Endothelial cell of umbilical vein (primary cell): ENCODE results near the gene PFDN4. TPM values are rescaled to one million over a fixed set of nuclear protein-coding genes. Genes with fewer than 3 reads are reported as not detected.

ENCODE experiments used
- BruUV-seq: library from RNA; stranded (reverse); fragments of 400-500 nt; replicated peaks from 2 replicates; lab custom pipeline; 2021; lab: Mats Ljungman, UMichigan
- CTCF ChIA-PET: fragments of 300-600, 350-600 bp; sonication (Branson Sonifier 250); formaldehyde crosslinking; loops from one replicate; lab custom pipeline; 2021; ENCODE audit warnings: antibody characterized with exemption, inconsistent platforms; lab: Charles Lee
- POLR2A ChIA-PET: fragments of 300-600, 350-600 bp; sonication (Branson Sonifier 250); formaldehyde crosslinking; loops from one replicate; lab custom pipeline; 2021; ENCODE audit warnings: antibody characterized with exemption, inconsistent platforms; lab: Charles Lee
- DNase-seq: peaks from one replicate; pipeline ENCODE4 v3.0.0-alpha.2; 2011; ENCODE audit warnings: low read depth, low spot score
- FAIRE-seq: peaks from 2 replicates; lab custom pipeline; 2011; peaks lifted over from hg19 to GRCh38; lab: Jason Lieb, UNC
- H2AFZ ChIP-seq: 2 replicates; pipeline ENCODE4 v1.6.0; 2012; ENCODE audit warnings: low read depth, low read length, control low read depth, inconsistent platforms
- H3K27ac ChIP-seq: 2 replicates; pipeline ENCODE4 v1.5.1; 2011; ENCODE audit warnings: low read depth, mild to moderate bottlenecking, control low read depth, low read length, moderate library complexity; ENCODE audit not compliant: insufficient read depth
- H3K27me3 ChIP-seq, 2 experiments: 2 replicates each; pipeline versions ENCODE4 v1.6.0 to v1.6.1; 2011; ENCODE audit warnings: low read length in 2 of 2, mixed read lengths in 1 of 2; ENCODE audit not compliant: control insufficient read depth in 2 of 2, insufficient read depth in 2 of 2
- H3K36me3 ChIP-seq, 2 experiments: 2 replicates in 1 of 2; 3 replicates in 1 of 2; pipeline ENCODE4 v1.5.1; 2011; ENCODE audit warnings: low read length in 2 of 2, mild to moderate bottlenecking in 1 of 2, moderate library complexity in 1 of 2; ENCODE audit not compliant: control insufficient read depth in 2 of 2, insufficient read depth in 2 of 2; ENCODE audit errors: extremely low read depth in 1 of 2
- H3K4me1 ChIP-seq: 3 replicates; pipeline ENCODE4 v1.5.1; 2011; ENCODE audit warnings: mild to moderate bottlenecking, low read length; ENCODE audit not compliant: control insufficient read depth, insufficient read depth; ENCODE audit errors: extremely low read depth
- H3K4me2 ChIP-seq: 2 replicates; pipeline ENCODE4 v1.6.1; 2011; ENCODE audit warnings: low read length, control low read depth, mixed read lengths; ENCODE audit not compliant: insufficient read depth
- H3K4me3 ChIP-seq, 3 experiments: fragments of 200-600 bp in 1 of 3; sonication (generic), shearing (Covaris generic) in 1 of 3; replicated peaks in 1 of 3; 2 replicates each; pipeline ENCODE4 v1.5.1; 2011 to 2016; ENCODE audit warnings: control low read depth in 3 of 3, low read length in 3 of 3, mild to moderate bottlenecking in 2 of 3, inconsistent platforms in 1 of 3, low read depth in 1 of 3, moderate library complexity in 1 of 3; ENCODE audit not compliant: insufficient read depth in 1 of 3
- H3K79me2 ChIP-seq: 2 replicates; pipeline ENCODE4 v1.6.0; 2012; ENCODE audit warnings: low read length, inconsistent platforms; ENCODE audit not compliant: control insufficient read depth, insufficient read depth
- H3K9ac ChIP-seq: replicated peaks from 2 replicates; pipeline ENCODE3; 2011; ENCODE audit warnings: low read length, control low read depth; ENCODE audit not compliant: insufficient read depth; ENCODE audit errors: extremely low read depth
- H3K9me1 ChIP-seq: replicated peaks from 3 replicates; pipeline ENCODE4 v1.6.0; 2011; ENCODE audit warnings: mild to moderate bottlenecking, low read length; ENCODE audit not compliant: control insufficient read depth, insufficient read depth; ENCODE audit errors: extremely low read depth
- H3K9me3 ChIP-seq: replicated peaks from 2 replicates; pipeline ENCODE4 v1.5.1; 2012; ENCODE audit warnings: low read length, inconsistent platforms; ENCODE audit not compliant: control insufficient read depth, insufficient read depth
- H4K20me1 ChIP-seq: replicated peaks from 2 replicates; pipeline ENCODE3; 2011; ENCODE audit warnings: mild to moderate bottlenecking, low read length; ENCODE audit not compliant: control insufficient read depth, insufficient read depth; ENCODE audit errors: extremely low read depth
- CTCF ChIP-seq, 2 donors: IDR thresholded peaks; 1 replicate in 1 of 2; 2 replicates in 1 of 2; pipeline ENCODE4 v1.5.1; 2011; ENCODE audit warnings: low read length in 2 of 2, mild to moderate bottlenecking in 2 of 2, moderate library complexity in 2 of 2, control low read depth in 1 of 2, inconsistent platforms in 1 of 2, low read depth in 1 of 2; ENCODE audit not compliant: insufficient read depth in 1 of 2; ENCODE audit errors: extremely low read depth in 1 of 2
- EZH2 ChIP-seq: IDR thresholded peaks from 2 replicates; pipeline ENCODE4 v1.6.1; 2012; ENCODE audit warnings: borderline replicate concordance, low read depth, mild to moderate bottlenecking, moderate library complexity, low read length, inconsistent platforms; ENCODE audit not compliant: severe bottlenecking
- FOS ChIP-seq: IDR thresholded peaks from 2 replicates; pipeline ENCODE4 v1.6.1; 2011; ENCODE audit warnings: mild to moderate bottlenecking, low read length, moderate library complexity, borderline replicate concordance; ENCODE audit not compliant: insufficient read depth
- GATA2 ChIP-seq: IDR thresholded peaks from 2 replicates; pipeline ENCODE4 v1.7.0; 2011; ENCODE audit warnings: low read depth, mild to moderate bottlenecking, moderate library complexity, mixed read lengths, low read length; ENCODE audit not compliant: insufficient read length, insufficient read depth
- JUN ChIP-seq: IDR thresholded peaks from 2 replicates; pipeline ENCODE4 v1.6.1; 2011; ENCODE audit warnings: borderline replicate concordance, low read depth; ENCODE audit not compliant: insufficient read length, insufficient read depth
- MAX ChIP-seq: IDR thresholded peaks from 2 replicates; pipeline ENCODE4 v1.6.1; 2011; ENCODE audit not compliant: insufficient read depth, insufficient read length
- MYC ChIP-seq: IDR thresholded peaks from one replicate; pipeline ENCODE4 v1.6.1; 2011; ENCODE audit warnings: mild to moderate bottlenecking, low read depth, low read length
- POLR2A ChIP-seq: IDR thresholded peaks from 2 replicates; pipeline ENCODE4 v1.6.1; 2012; ENCODE audit warnings: low read depth, mild to moderate bottlenecking, control low read depth, low read length
- POLR2AphosphoS5 ChIP-seq: IDR thresholded peaks from 2 replicates; pipeline ENCODE4 v1.6.1; 2012; ENCODE audit warnings: low read depth, mild to moderate bottlenecking, control low read depth, low read length, moderate library complexity; ENCODE audit not compliant: insufficient read depth
- dilution Hi-C: fragments of 300-500 bp; cut with MboI; formaldehyde crosslinking; loops from one replicate; pipeline ENCODE4 v1.15.0; 2019; ENCODE audit warnings: low sequenced_read_pairs; ENCODE audit not compliant: extremely low pct_ligation_motif_present
- intact Hi-C: fragments of 100-400 bp; cut with micrococcal nuclease; formaldehyde crosslinking; loops from one replicate; pipeline ENCODE4 v1.10.0; 2022
- polyA plus RNA-seq, 4 experiments: library from polyadenylated mRNA; depleted of rRNA in 3 of 4; stranded (reverse) in 3 of 4; unstranded in 1 of 4; fragments of >200 nt; gene quantifications; 2 replicates each; pipeline versions ENCODE4 v1.2.1 to v1.2.3, GENCODE V29; 2011 to 2012; ENCODE audit warnings: missing spikeins in 1 of 4
- total RNA-seq: library from RNA; stranded (reverse); gene quantifications from 2 replicates; pipeline ENCODE4 v1.2.3, GENCODE V29; 2021

Gene PFDN4
- total and polyA plus RNA-seq, 2 donors (not counting 3 experiments of a cell fraction or from before 2014, with no cell fraction given) = 17.5 to 44.2 TPM

GRCh38 chr20:54266844-54267243 lies 59.0 kb downstream of the PFDN4 start:
- Histone ChIP-seq H3K36me3 (no peaks in the 10 kb centered on the region), H4K20me1 (no peaks in the 10 kb centered on the region), H3K4me1 (no peaks in the 10 kb centered on the region), H3K9me3 (no peaks in the 10 kb centered on the region), H3K4me3 (no peak overlapping the region), H3K27me3 (peaks cover 3 to 4% of the 10 kb centered on the region in 2 experiments), H3K9me1 (no peaks in the 10 kb centered on the region), H3K9ac (no peak overlapping the region), H3K4me2 (no peak overlapping the region), H3K27ac (no peak overlapping the region), H2AFZ (no peak overlapping the region), H3K79me2 (no peaks in the 10 kb centered on the region)
- TF ChIP-seq EZH2 = no peak
- TF ChIP-seq CTCF (IDR thresholded peaks at IDR 0.05; ENCODE audit: extremely low read depth in 1 of 2, insufficient read depth in 1 of 2, low read depth in 1 of 2, low read length in 2 of 2) = no peak
- DNase-seq = no peak
- intact Hi-C loops (no loop called here), dilution Hi-C loops (no loop called here)
- POLR2A ChIA-PET = no interaction called here
- FAIRE-seq = no peak
- no TSS peak for BruUV-seq
- CTCF ChIA-PET = no interaction called here

GRCh38 chr20:54267483-54268003 lies 59.7 kb downstream of the PFDN4 start:
- no peak overlapping the region for H3K4me2 ChIP-seq
- H3K9me1 ChIP-seq = no peaks in the 10 kb centered on the region
- ChIA-PET POLR2A (no interaction called here), CTCF (no interaction called here)
- BruUV-seq = no TSS peak
- no peak for TF ChIP-seq JUN
- no peak for TF ChIP-seq MAX
- TF ChIP-seq POLR2A = no peak
- no peak for TF ChIP-seq EZH2
- no peak for TF ChIP-seq POLR2AphosphoS5
- TF ChIP-seq MYC = no peak
- TF ChIP-seq CTCF (IDR thresholded peaks at IDR 0.05; ENCODE audit: extremely low read depth in 1 of 2, insufficient read depth in 1 of 2, low read depth in 1 of 2, low read length in 2 of 2) = no peak
- no peak for TF ChIP-seq GATA2
- TF ChIP-seq FOS = no peak
- DNase-seq (no peak), FAIRE-seq (no peak)
- intact Hi-C loops (no loop called here), dilution Hi-C loops (no loop called here)
- H3K27me3 ChIP-seq = peaks cover 3 to 5% of the 10 kb centered on the region in 2 experiments
- H3K9ac ChIP-seq = no peak overlapping the region
- no peaks in the 10 kb centered on the region for H3K36me3 ChIP-seq
- no peaks in the 10 kb centered on the region for H3K4me1 ChIP-seq
- H3K9me3 ChIP-seq = no peaks in the 10 kb centered on the region
- H3K27ac ChIP-seq = no peak overlapping the region
- H4K20me1 ChIP-seq = no peaks in the 10 kb centered on the region
- no peak overlapping the region for H2AFZ ChIP-seq
- H3K79me2 ChIP-seq = no peaks in the 10 kb centered on the region
- no peak overlapping the region for H3K4me3 ChIP-seq
